GM12878 (cell line): ENCODE results near the gene SLC11A1. TPM values are rescaled to one million over a fixed set of nuclear protein-coding genes. Genes with fewer than 3 reads are reported as not detected.

Experiments
- ATAC-seq: fragments of 200-7000 bp; cut with Tn5 transposase; 3 replicates; pipeline ENCODE4 v1.9.1; 2020; ENCODE audit warnings: mild to moderate bottlenecking, moderate library complexity
- BruUV-seq: library from RNA; stranded (reverse); fragments of 400-500 nt; replicated peaks from 2 replicates; lab custom pipeline; 2021; lab: Mats Ljungman, UMichigan
- CTCF ChIA-PET: fragments of 300-600 bp; sonication (Branson Sonifier 250); formaldehyde crosslinking; extraction: SDS; loops from one replicate; lab custom pipeline; 2021; ENCODE audit warnings: inconsistent platforms; lab: Yijun Ruan, JAX
- POLR2A ChIA-PET: fragments of 350-600 bp; formaldehyde crosslinking; extraction: SDS; loops from one replicate; lab custom pipeline; 2021; ENCODE audit warnings: inconsistent platforms; lab: Charles Lee
- RAD21 ChIA-PET: fragments of 300-600 bp; sonication (Branson Sonifier 250); formaldehyde crosslinking; loops from one replicate; lab custom pipeline; 2023; ENCODE audit warnings: antibody characterized with exemption; ENCODE audit not compliant: unreplicated experiment; lab: Charles Lee
- SMC1A ChIA-PET: fragments of 300-600 bp; sonication (Branson Sonifier 250); formaldehyde crosslinking; loops from one replicate; lab custom pipeline; 2023; ENCODE audit not compliant: unreplicated experiment, uncharacterized antibody; lab: Charles Lee
- DNase-seq: peaks from one replicate; pipeline ENCODE4 v3.0.0-alpha.2; 2011; ENCODE audit warnings: low read depth, low spot score
- FAIRE-seq: peaks from 3 replicates; lab custom pipeline; 2011; peaks lifted over from hg19 to GRCh38; lab: Jason Lieb, UNC
- H2AFZ ChIP-seq: 2 replicates; pipeline ENCODE4 v1.6.0; 2011; ENCODE audit warnings: low read depth, low read length, control low read depth; ENCODE audit not compliant: control insufficient read depth
- H3K27ac ChIP-seq: 2 replicates; pipeline ENCODE4 v1.5.1; 2011; ENCODE audit warnings: control low read depth; ENCODE audit not compliant: control insufficient read depth, insufficient read depth
- H3K27me3 ChIP-seq, 2 experiments: replicated peaks in 1 of 2; 2 replicates each; pipeline versions ENCODE4 v1.6.0 to v1.6.1; 2011; ENCODE audit warnings: low read length in 1 of 2; ENCODE audit not compliant: control insufficient read depth in 2 of 2, insufficient read depth in 2 of 2
- H3K36me3 ChIP-seq, 2 experiments: 2 replicates each; pipeline ENCODE4 v1.5.1; 2011; ENCODE audit warnings: low read length in 1 of 2; ENCODE audit not compliant: control insufficient read depth in 2 of 2, insufficient read depth in 2 of 2
- H3K4me1 ChIP-seq: 2 replicates; pipeline ENCODE4 v1.6.1; 2011; ENCODE audit warnings: mild to moderate bottlenecking, low read length, moderate library complexity, mixed read lengths; ENCODE audit not compliant: control insufficient read depth, insufficient read depth
- H3K4me2 ChIP-seq: 2 replicates; pipeline ENCODE4 v1.6.0; 2011; ENCODE audit warnings: control low read depth; ENCODE audit not compliant: control insufficient read depth, insufficient read depth
- H3K4me3 ChIP-seq: fragments of 200-600 bp; sonication (generic); 2 replicates; pipeline ENCODE4 v1.5.1; 2016
- H3K79me2 ChIP-seq: 2 replicates; pipeline ENCODE4 v1.6.0; 2011; ENCODE audit warnings: low read length; ENCODE audit not compliant: control insufficient read depth, insufficient read depth
- H3K9ac ChIP-seq: 2 replicates; pipeline ENCODE4 v1.8.0; 2011; ENCODE audit warnings: low read length, control low read depth, mixed read lengths; ENCODE audit not compliant: control insufficient read depth, insufficient read depth
- H3K9me3 ChIP-seq: replicated peaks from 3 replicates; pipeline ENCODE4 v1.5.1; 2011; ENCODE audit warnings: mild to moderate bottlenecking, low read length; ENCODE audit not compliant: control insufficient read depth, insufficient read depth
- H4K20me1 ChIP-seq: 2 replicates; pipeline ENCODE4 v1.6.0; 2011; ENCODE audit not compliant: control insufficient read depth, insufficient read depth
- BCL11A ChIP-seq: IDR thresholded peaks from 2 replicates; pipeline ENCODE4 v1.6.1; 2011; ENCODE audit warnings: low read depth, low read length
- CTCF ChIP-seq, 3 experiments: IDR thresholded peaks in 2 of 3; conservative IDR thresholded peaks in 1 of 3; 2 replicates each; pipeline ENCODE4 v1.5.1; 2011; ENCODE audit warnings: low read depth in 3 of 3, low read length in 3 of 3, mild to moderate bottlenecking in 3 of 3, control low read depth in 2 of 3, moderate library complexity in 2 of 3, inconsistent platforms in 1 of 3, mixed read lengths in 1 of 3; ENCODE audit not compliant: control insufficient read depth in 2 of 3, insufficient read depth in 1 of 3; ENCODE audit errors: extremely low read depth in 1 of 3
- NBN ChIP-seq: fragments of 450-650 bp; IDR thresholded peaks from 2 replicates; pipeline ENCODE4 v1.6.1; 2016
- PAX8 ChIP-seq: fragments of 450-650 bp; IDR thresholded peaks from 2 replicates; pipeline ENCODE4 v1.6.1; 2017; ENCODE audit warnings: mild to moderate bottlenecking, moderate library complexity
- PBX3 ChIP-seq: IDR thresholded peaks from 2 replicates; pipeline ENCODE4 v1.6.1; 2011; ENCODE audit warnings: mild to moderate bottlenecking, low read depth, low read length, moderate library complexity; ENCODE audit not compliant: insufficient replicate concordance
- POLR2AphosphoS2 ChIP-seq: IDR thresholded peaks from 2 replicates; pipeline ENCODE4 v1.6.1; 2011; ENCODE audit warnings: low read depth, mild to moderate bottlenecking, low read length, improper control_type of control experiment, moderate library complexity
- POLR2AphosphoS5 ChIP-seq: IDR thresholded peaks from 2 replicates; pipeline ENCODE4 v1.6.1; 2011; ENCODE audit warnings: mild to moderate bottlenecking, low read length, inconsistent platforms
- RAD51 ChIP-seq: fragments of 450-650 bp; IDR thresholded peaks from 2 replicates; pipeline ENCODE4 v1.6.1; 2016; ENCODE audit warnings: moderate library complexity, mild to moderate bottlenecking, inconsistent platforms
- TBL1XR1 ChIP-seq: IDR thresholded peaks from 2 replicates; pipeline ENCODE4 v1.6.1; 2012; ENCODE audit warnings: low read depth, low read length, improper control_type of control experiment
- TCF3 ChIP-seq: IDR thresholded peaks from 2 replicates; pipeline ENCODE4 v1.6.1; 2012; ENCODE audit warnings: low read depth, mild to moderate bottlenecking, low read length, borderline replicate concordance; ENCODE audit not compliant: insufficient read depth
- ZNF687 ChIP-seq: fragments of 450-650 bp; IDR thresholded peaks from 2 replicates; pipeline ENCODE4 v1.6.1; 2017; ENCODE audit warnings: mild to moderate bottlenecking, moderate library complexity
- ZSCAN29 ChIP-seq: fragments of 450-650 bp; IDR thresholded peaks from 2 replicates; pipeline ENCODE4 v1.6.1; 2017; ENCODE audit warnings: mild to moderate bottlenecking, moderate library complexity
- WGBS: methylation state at CpG from one replicate; pipeline ENCODE4 v1.1.6; 2016; ENCODE audit warnings: low lambda C conversion rate; ENCODE audit not compliant: insufficient replicate concordance, insufficient coverage; ENCODE audit errors: missing lambda C conversion rate; 5-methylcytosine and 5-hydroxymethylcytosine counted together
- in situ Hi-C: fragments of 300-500 bp; cut with MboI; formaldehyde crosslinking; loops from 9 replicates; pipeline ENCODE4 v1.14.3; 2018; ENCODE audit warnings: mixed read lengths
- intact Hi-C: fragments of 100-400 bp; cut with micrococcal nuclease; formaldehyde crosslinking; loops from one replicate; pipeline ENCODE4 v1.14.2; 2022; ENCODE audit not compliant: unreplicated experiment
- polyA plus RNA-seq, 11 experiments: library from polyadenylated mRNA; depleted of rRNA in 4 of 11; unstranded in 6 of 11; stranded (reverse) in 5 of 11; fragments of >200 nt; fragmentation: Nextera tagmentation in 4 of 11; fragmentation: Illumina TruSeq in 1 of 11; extraction: Ambion mirVana in 4 of 11; extraction: Trizol in 1 of 11; gene quantifications; 1 replicate in 1 of 11; 2 replicates in 10 of 11; pipeline versions ENCODE4 v1.2.1 to v1.2.3, GENCODE V29; 2011 to 2016; ENCODE audit warnings: inconsistent platforms in 2 of 11, missing spikeins in 2 of 11, low read depth in 1 of 11
- total RNA-seq, 4 experiments: library from RNA; depleted of rRNA in 3 of 4; stranded (reverse); fragments of >200 nt in 3 of 4; fragmentation: Illumina TruSeq in 1 of 4; extraction: Trizol in 1 of 4; gene quantifications; 2 replicates each; pipeline versions ENCODE4 v1.2.1 to v1.2.3, GENCODE V29; 2013 to 2021

Gene SLC11A1
- total and polyA plus RNA-seq, 10 of the 15 experiments (the other 5 are each of a cell fraction or from before 2014, with no cell fraction given), result 0.03 to 0.38 (median 0.12) TPM

DNA sequence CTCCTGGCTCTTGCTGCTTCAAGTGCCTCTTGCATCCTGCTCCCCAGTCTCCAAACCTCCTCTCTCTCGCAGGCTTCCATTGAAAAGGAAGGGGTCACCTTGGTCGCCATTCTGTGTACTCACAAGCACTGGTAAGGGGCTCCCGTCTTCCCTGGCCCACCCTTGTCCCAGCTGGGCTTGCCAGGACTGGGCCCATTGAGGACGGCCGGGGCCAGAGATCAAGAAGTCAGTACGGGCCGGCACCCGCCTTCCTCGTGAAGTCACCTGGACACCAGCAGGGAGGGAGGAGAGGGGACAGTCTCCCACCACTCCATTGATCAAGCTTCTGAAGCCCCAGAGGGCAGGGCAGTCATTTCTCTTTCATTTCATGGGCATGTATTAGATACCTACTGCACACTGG, 41.4 kb upstream of the SLC11A1 start:
- FAIRE-seq, result no peak
- H3K4me1 ChIP-seq, result no peaks in the 10 kb centered on the region
- H3K4me3 ChIP-seq, result no peak overlapping the region
- H3K79me2 ChIP-seq, result no peaks in the 10 kb centered on the region
- H3K36me3 ChIP-seq, result no peaks in the 10 kb centered on the region
- H4K20me1 ChIP-seq, result no peaks in the 10 kb centered on the region
- no peak overlapping the region for H3K4me2 ChIP-seq
- ChIA-PET POLR2A (no interaction called here), CTCF (no interaction called here), RAD21 (no interaction called here), SMC1A (no interaction called here)
- H3K9ac ChIP-seq, result no peak overlapping the region
- BruUV-seq, result no TSS peak
- DNase-seq, result no peak
- no peak overlapping the region for H2AFZ ChIP-seq
- in situ Hi-C loops, result no loop called here
- TF ChIP-seq RAD51, result no peak
- no peak for ATAC-seq
- 50% methylated on average over 5 of the region's 9 CpGs for WGBS
- intact Hi-C loops, result no loop called here
- no peaks in the 10 kb centered on the region for H3K27me3 ChIP-seq
- no peak overlapping the region for H3K27ac ChIP-seq
- no peaks in the 10 kb centered on the region for H3K9me3 ChIP-seq

GRCh38 chr2:218341381-218341780, 40.7 kb upstream of the SLC11A1 start:
- 79% methylated on average over 8 of the region's 8 CpGs for WGBS
- Histone ChIP-seq H3K4me1 (no peaks in the 10 kb centered on the region), H2AFZ (no peak overlapping the region), H3K4me2 (no peak overlapping the region), H3K36me3 (no peaks in the 10 kb centered on the region), H3K79me2 (no peaks in the 10 kb centered on the region), H3K27me3 (no peaks in the 10 kb centered on the region), H3K27ac (no peak overlapping the region), H3K9ac (no peak overlapping the region)
- SMC1A ChIA-PET, result no interaction called here
- intact Hi-C loops (no loop called here), in situ Hi-C loops (no loop called here)
- BruUV-seq, result no TSS peak
- ATAC-seq (no peak), FAIRE-seq (no peak)
- POLR2A ChIA-PET, result no interaction called here
- CTCF ChIA-PET, result no interaction called here
- no peak for TF ChIP-seq PAX8
- TF ChIP-seq CTCF (IDR thresholded peaks at IDR 0.05 in 2 of 3, conservative IDR thresholded peaks at IDR 0.05 in 1 of 3; ENCODE audit: control insufficient read depth in 2 of 3, extremely low read depth in 1 of 3, insufficient read depth in 1 of 3, low read depth in 3 of 3, low read length in 3 of 3), result no peak
- TF ChIP-seq ZNF687, result no peak
- no peak for TF ChIP-seq POLR2AphosphoS5
- TF ChIP-seq NBN, result no peak
- TF ChIP-seq TBL1XR1, result no peak
- TF ChIP-seq ZSCAN29, result no peak
- TF ChIP-seq BCL11A, result no peak
- no peak for TF ChIP-seq TCF3
- no peak for TF ChIP-seq POLR2AphosphoS2
- no peak for TF ChIP-seq PBX3
- TF ChIP-seq, all 136 proteins: peak for 0
- RAD21 ChIA-PET, result no interaction called here
- H3K4me3 ChIP-seq, result no peak overlapping the region
- H4K20me1 ChIP-seq, result no peaks in the 10 kb centered on the region
- no peaks in the 10 kb centered on the region for H3K9me3 ChIP-seq
- no peak for DNase-seq
